Hepatocyte (in vitro differentiated cells): ENCODE data around the gene MVD. TPM values are rescaled to one million over a fixed set of nuclear protein-coding genes. Genes with fewer than 3 reads are reported as not detected.

Experiments
- DNase-seq: peaks from one replicate; pipeline ENCODE4 v3.0.0-alpha.2; 2016; ENCODE audit warnings: low spot score
- H2AFZ ChIP-seq: fragments of 200-600 bp; sonication (generic); 2 replicates; pipeline ENCODE4 v1.6.0; 2016; ENCODE audit warnings: antibody characterized with exemption, mild to moderate bottlenecking
- H3K27ac ChIP-seq: fragments of 200-600 bp; sonication (generic); 2 replicates; pipeline ENCODE4 v1.5.1; 2016; ENCODE audit warnings: mild to moderate bottlenecking
- H3K27me3 ChIP-seq: fragments of 200-600 bp; sonication (generic); 2 replicates; pipeline ENCODE4 v1.6.1; 2016
- H3K36me3 ChIP-seq: fragments of 200-600 bp; sonication (generic); replicated peaks from 2 replicates; pipeline ENCODE4 v1.5.1; 2016; ENCODE audit warnings: low read depth; ENCODE audit not compliant: insufficient read depth
- H3K4me1 ChIP-seq: fragments of 200-600 bp; sonication (generic); 2 replicates; pipeline ENCODE4 v1.5.1; 2016; ENCODE audit warnings: mild to moderate bottlenecking, moderate library complexity; ENCODE audit not compliant: insufficient read depth
- H3K4me2 ChIP-seq: fragments of 200-600 bp; sonication (generic); 2 replicates; pipeline ENCODE4 v1.6.0; 2016
- H3K4me3 ChIP-seq: fragments of 200-600 bp; sonication (generic); 2 replicates; pipeline ENCODE4 v1.5.1; 2016; ENCODE audit warnings: mild to moderate bottlenecking
- H3K79me2 ChIP-seq: fragments of 200-600 bp; sonication (generic); 2 replicates; pipeline ENCODE4 v1.6.0; 2017; ENCODE audit warnings: mild to moderate bottlenecking
- H3K9me2 ChIP-seq: fragments of 200-600 bp; sonication (generic); replicated peaks from 2 replicates; pipeline ENCODE4 v1.6.0; 2017; ENCODE audit warnings: mild to moderate bottlenecking; ENCODE audit not compliant: insufficient read depth
- H3K9me3 ChIP-seq: fragments of 200-600 bp; sonication (generic); 2 replicates; pipeline ENCODE4 v1.5.1; 2016; ENCODE audit warnings: low read depth, mild to moderate bottlenecking
- H4K20me1 ChIP-seq: fragments of 200-600 bp; sonication (generic); 2 replicates; pipeline ENCODE4 v1.6.0; 2016; ENCODE audit warnings: mild to moderate bottlenecking; ENCODE audit not compliant: insufficient read depth, poor library complexity, severe bottlenecking
- CTCF ChIP-seq: fragments of 200-600 bp; sonication (generic); IDR thresholded peaks from 2 replicates; pipeline ENCODE4 v1.5.1; 2016; ENCODE audit warnings: antibody characterized with exemption, mild to moderate bottlenecking; ENCODE audit not compliant: poor library complexity
- EZH2 ChIP-seq: fragments of 200-600 bp; sonication (generic); IDR thresholded peaks from 2 replicates; pipeline ENCODE4 v1.6.1; 2016; ENCODE audit warnings: antibody characterized with exemption, mild to moderate bottlenecking, borderline replicate concordance
- EZH2phosphoT487 ChIP-seq: fragments of 200-600 bp; sonication (generic); IDR thresholded peaks from one replicate; pipeline ENCODE4 v1.6.1; 2018; ENCODE audit warnings: antibody characterized with exemption, mild to moderate bottlenecking, low read depth, moderate library complexity; ENCODE audit not compliant: unreplicated experiment, severe bottlenecking
- WGBS: methylation state at CpG from one replicate; pipeline ENCODE4 v1.1.6; 2016; ENCODE audit warnings: low lambda C conversion rate; ENCODE audit errors: missing lambda C conversion rate; 5-methylcytosine and 5-hydroxymethylcytosine counted together
- polyA plus RNA-seq: library from polyadenylated mRNA; unstranded; fragments of >200 nt; fragmentation: Nextera tagmentation; extraction: Ambion mirVana; gene quantifications from 2 replicates; pipeline ENCODE4 v1.2.1, GENCODE V29; 2016
- total RNA-seq: library from RNA; depleted of rRNA; stranded (reverse); fragments of >200 nt; gene quantifications from 2 replicates; pipeline ENCODE4 v1.2.3, GENCODE V29; 2014

The MVD gene
- total and polyA plus RNA-seq, 2 experiments from 2014 or later: 71.9 to 152 TPM

GRCh38 chr16:88662222-88662842 is 559 bp downstream of the MVD start:
- H3K36me3 ChIP-seq: no peaks in the 10 kb centered on the region
- WGBS: 2% methylated on average over 30 of the region's 49 CpGs
- peaks cover 59% of the 10 kb centered on the region for H3K79me2 ChIP-seq
- peak overlapping the region; percentile 84 for H3K27ac ChIP-seq
- H3K4me2 ChIP-seq: peak overlapping the region; percentile 91
- H3K27me3 ChIP-seq: no peaks in the 10 kb centered on the region
- peak; percentile 48 for DNase-seq
- H3K4me3 ChIP-seq: peak overlapping the region; percentile 60
- TF ChIP-seq EZH2 (no peak), CTCF (no peak), EZH2phosphoT487 (no peak)
- no peaks in the 10 kb centered on the region for H3K9me3 ChIP-seq
- H3K4me1 ChIP-seq: peaks cover 20% of the 10 kb centered on the region
- H3K9me2 ChIP-seq: no peaks in the 10 kb centered on the region
- peaks cover 35% of the 10 kb centered on the region for H4K20me1 ChIP-seq
- H2AFZ ChIP-seq: peak overlapping the region; percentile 30

DNA sequence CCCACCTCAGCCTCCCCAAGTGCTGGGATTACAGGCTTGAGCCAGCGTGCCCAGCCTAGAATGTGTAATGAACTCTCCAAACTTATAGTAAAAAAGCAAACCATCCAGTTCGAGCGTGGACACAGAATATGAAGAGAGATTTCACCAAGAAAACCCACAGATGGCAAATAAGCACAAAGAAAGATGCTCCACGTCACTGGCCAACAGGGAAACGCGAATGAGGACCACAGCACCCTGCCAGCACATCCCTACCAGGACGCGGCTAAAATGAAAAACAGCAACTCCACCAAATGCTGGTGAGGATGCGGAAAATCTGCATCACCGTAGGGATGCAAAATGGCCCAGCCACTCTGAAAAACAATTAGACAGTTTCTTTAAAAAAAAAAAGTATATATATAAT is 1.4 kb downstream of the MVD start:
- H3K4me2 ChIP-seq: peak overlapping the region; percentile 91
- H3K27ac ChIP-seq: no peak overlapping the region
- WGBS: 91% methylated on average over 10 of the region's 10 CpGs
- no peak for DNase-seq
- TF ChIP-seq EZH2 (no peak), CTCF (no peak), EZH2phosphoT487 (no peak)
- no peak overlapping the region for H3K4me3 ChIP-seq
- H3K27me3 ChIP-seq: no peaks in the 10 kb centered on the region
- no peaks in the 10 kb centered on the region for H3K9me2 ChIP-seq
- H3K36me3 ChIP-seq: no peaks in the 10 kb centered on the region
- no peak overlapping the region for H2AFZ ChIP-seq
- H3K79me2 ChIP-seq: peaks cover 57% of the 10 kb centered on the region
- no peaks in the 10 kb centered on the region for H3K9me3 ChIP-seq
- H4K20me1 ChIP-seq: peaks cover 35% of the 10 kb centered on the region
- H3K4me1 ChIP-seq: peaks cover 20% of the 10 kb centered on the region

DNA sequence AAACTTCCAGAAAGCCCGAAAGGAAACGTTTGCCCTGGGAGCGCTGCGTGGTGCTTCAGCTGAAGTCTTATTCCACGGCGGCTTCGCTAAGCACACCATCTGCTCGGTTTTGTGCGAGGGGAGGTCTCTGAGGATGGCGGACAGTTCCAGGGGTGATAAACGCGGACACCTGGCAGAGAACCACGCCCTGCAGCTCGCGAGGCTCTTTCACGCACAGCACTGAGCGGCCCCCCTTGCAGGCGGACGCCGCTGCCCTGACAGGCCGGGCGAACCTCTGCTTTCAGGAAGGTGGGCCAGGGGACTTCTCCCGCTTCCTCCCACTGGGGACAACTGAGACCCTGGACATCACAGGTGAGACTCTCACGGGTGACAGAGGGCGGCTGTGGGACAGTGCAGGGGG is 3.7 kb downstream of the MVD start:
- Histone ChIP-seq H3K9me2 (no peaks in the 10 kb centered on the region), H3K79me2 (peaks cover 45% of the 10 kb centered on the region), H3K36me3 (no peaks in the 10 kb centered on the region), H3K27ac (no peak overlapping the region), H4K20me1 (peaks cover 35% of the 10 kb centered on the region), H3K9me3 (no peaks in the 10 kb centered on the region), H3K27me3 (no peaks in the 10 kb centered on the region), H3K4me2 (no peak overlapping the region), H3K4me3 (no peak overlapping the region), H3K4me1 (peaks cover 19% of the 10 kb centered on the region), H2AFZ (no peak overlapping the region)
- 98% methylated on average over 25 of the region's 25 CpGs for WGBS
- no peak for TF ChIP-seq CTCF
- TF ChIP-seq EZH2phosphoT487: no peak
- TF ChIP-seq EZH2: no peak
- no peak for DNase-seq
